Fibroblast of villous mesenchyme (primary cell): ENCODE measurements around the gene MYCBP2. TPM values are rescaled to one million over a fixed set of nuclear protein-coding genes. Genes with fewer than 3 reads are reported as not detected.
"Not testable (repeated sequence)": the region's sequence is repeated elsewhere in the genome, so short reads cannot be mapped to it uniquely, and the experiment has no call there.

Experiments used
- DNase-seq: peaks from one replicate; pipeline ENCODE4 v3.0.0-alpha.2; 2010; ENCODE audit warnings: low read depth
- H3K4me3 ChIP-seq: 2 replicates; pipeline ENCODE4 v1.5.1; 2011; ENCODE audit warnings: low read depth, mild to moderate bottlenecking, low read length
- CTCF ChIP-seq: IDR thresholded peaks from 2 replicates; pipeline ENCODE4 v1.5.1; 2012; ENCODE audit warnings: low read depth, mild to moderate bottlenecking, low read length; ENCODE audit not compliant: insufficient read depth
- total RNA-seq: library from RNA; depleted of rRNA; stranded (reverse); fragments of >200 nt; gene quantifications from 2 replicates; pipeline ENCODE4 v1.2.3, GENCODE V29; 2012

The MYCBP2 gene
- total RNA-seq, 1 donor: 84.6 TPM

- no peak overlapping the region for H3K4me3 ChIP-seq
- no peak for DNase-seq
- TF ChIP-seq CTCF: no peak
Observed at GRCh38 chr13:77351315-77351714, 24.4 kb upstream of the MYCBP2 start.

GRCh38 chr13:77350811-77351210 lies 23.9 kb upstream of the MYCBP2 start:
- no peak for DNase-seq

GRCh38 chr13:77349365-77349764 lies 22.5 kb upstream of the MYCBP2 start:
- DNase-seq: no peak
- no peak for TF ChIP-seq CTCF
- H3K4me3 ChIP-seq: no peak overlapping the region

More at GRCh38 chr13:77350811-77351210, 23.9 kb upstream of the MYCBP2 start:
- no peak overlapping the region for H3K4me3 ChIP-seq
- TF ChIP-seq CTCF: no peak

- not testable (repeated sequence) for H3K4me3 ChIP-seq
Observed at GRCh38 chr13:77347351-77347750, 20.5 kb upstream of the MYCBP2 start.

GRCh38 chr13:77345150-77345780 lies 18.4 kb upstream of the MYCBP2 start:
- TF ChIP-seq CTCF: no peak
- H3K4me3 ChIP-seq: no peak overlapping the region
- DNase-seq: no peak

More at GRCh38 chr13:77347351-77347750, 20.5 kb upstream of the MYCBP2 start:
- not testable (repeated sequence) for DNase-seq

- TF ChIP-seq CTCF: no peak
- no peak overlapping the region for H3K4me3 ChIP-seq
- no peak for DNase-seq
Observed at GRCh38 chr13:77343841-77344240, 16.9 kb upstream of the MYCBP2 start.

GRCh38 chr13:77339408-77339807 lies 12.5 kb upstream of the MYCBP2 start:
- no peak for DNase-seq

More at GRCh38 chr13:77339408-77339807, 12.5 kb upstream of the MYCBP2 start:
- TF ChIP-seq CTCF: no peak
- H3K4me3 ChIP-seq: no peak overlapping the region
